NCI-H524 (cell line): ENCODE measurements around the gene KLHL14.
"Not testable (repeated sequence)": the region's sequence is repeated elsewhere in the genome, so short reads cannot be mapped to it uniquely, and the experiment has no call there.

ENCODE experiments used
- DNase-seq, 2 experiments: peaks; one replicate each; lab custom pipeline; 2025; lab: John Stamatoyannopoulos, UW

The KLHL14 gene

GRCh38 chr18:32717126-32717525 is 55.7 kb downstream of the KLHL14 start:
- no peak for DNase-seq

- DNase-seq = peak; percentile 43 to 69
These were observed 58.2 kb downstream of the KLHL14 start for GRCh38 chr18:32714571-32715148.

GRCh38 chr18:32712860-32713259 is 60.0 kb downstream of the KLHL14 start:
- no peak for DNase-seq

- DNase-seq = no peak
These were observed 61.0 kb downstream of the KLHL14 start for GRCh38 chr18:32711862-32712261.

GRCh38 chr18:32707586-32707985 is 65.2 kb downstream of the KLHL14 start:
- DNase-seq = no peak

GRCh38 chr18:32707147-32707546 is 65.7 kb downstream of the KLHL14 start:
- DNase-seq = no peak

GRCh38 chr18:32701313-32701712 is 71.5 kb downstream of the KLHL14 start:
- no peak for DNase-seq

GRCh38 chr18:32698153-32698552 is 74.7 kb downstream of the KLHL14 start:
- DNase-seq = peak in 1 of 2 experiments; percentile 24

GRCh38 chr18:32696376-32696775 is 76.4 kb downstream of the KLHL14 start:
- no peak for DNase-seq

GRCh38 chr18:32695534-32695933 is 77.3 kb downstream of the KLHL14 start:
- no peak for DNase-seq

GRCh38 chr18:32688821-32689220 is 84.0 kb downstream of the KLHL14 start:
- DNase-seq = no peak

- DNase-seq = no peak
These were observed 87.9 kb downstream of the KLHL14 start for GRCh38 chr18:32684940-32685339.

GRCh38 chr18:32684096-32684495 is 88.7 kb downstream of the KLHL14 start:
- no peak for DNase-seq

- no peak for DNase-seq
These were observed 89.8 kb downstream of the KLHL14 start for GRCh38 chr18:32683044-32683443.

- no peak for DNase-seq
These were observed 95.2 kb downstream of the KLHL14 start for GRCh38 chr18:32677578-32677977.

GRCh38 chr18:32674491-32674890 is 98.3 kb downstream of the KLHL14 start:
- DNase-seq = peak in 1 of 2 experiments; percentile 16

GRCh38 chr18:32672398-32672797 is 100.4 kb downstream of the KLHL14 start:
- no peak for DNase-seq

GRCh38 chr18:32670727-32671126 is 102.1 kb downstream of the KLHL14 start:
- DNase-seq = no peak

GRCh38 chr18:32669549-32670165 is 103.2 kb downstream of the KLHL14 start:
- DNase-seq = no peak

GRCh38 chr18:32668956-32669355 is 103.9 kb downstream of the KLHL14 start:
- no peak for DNase-seq

- DNase-seq = no peak
These were observed 111.1 kb downstream of the KLHL14 start for GRCh38 chr18:32661486-32662299.

GRCh38 chr18:32654507-32654906 is 118.3 kb downstream of the KLHL14 start:
- DNase-seq = not testable (repeated sequence)

- DNase-seq = not testable (repeated sequence)
These were observed 135.2 kb downstream of the KLHL14 start for GRCh38 chr18:32637659-32638058.
